ENCODE measurements around the gene ABI3BP. TPM values are rescaled to one million over a fixed set of nuclear protein-coding genes. Genes with fewer than 3 reads are reported as not detected.

ABI3BP gene
- total RNA-seq, 2 experiments from 2014 or later: not detected

DNA sequence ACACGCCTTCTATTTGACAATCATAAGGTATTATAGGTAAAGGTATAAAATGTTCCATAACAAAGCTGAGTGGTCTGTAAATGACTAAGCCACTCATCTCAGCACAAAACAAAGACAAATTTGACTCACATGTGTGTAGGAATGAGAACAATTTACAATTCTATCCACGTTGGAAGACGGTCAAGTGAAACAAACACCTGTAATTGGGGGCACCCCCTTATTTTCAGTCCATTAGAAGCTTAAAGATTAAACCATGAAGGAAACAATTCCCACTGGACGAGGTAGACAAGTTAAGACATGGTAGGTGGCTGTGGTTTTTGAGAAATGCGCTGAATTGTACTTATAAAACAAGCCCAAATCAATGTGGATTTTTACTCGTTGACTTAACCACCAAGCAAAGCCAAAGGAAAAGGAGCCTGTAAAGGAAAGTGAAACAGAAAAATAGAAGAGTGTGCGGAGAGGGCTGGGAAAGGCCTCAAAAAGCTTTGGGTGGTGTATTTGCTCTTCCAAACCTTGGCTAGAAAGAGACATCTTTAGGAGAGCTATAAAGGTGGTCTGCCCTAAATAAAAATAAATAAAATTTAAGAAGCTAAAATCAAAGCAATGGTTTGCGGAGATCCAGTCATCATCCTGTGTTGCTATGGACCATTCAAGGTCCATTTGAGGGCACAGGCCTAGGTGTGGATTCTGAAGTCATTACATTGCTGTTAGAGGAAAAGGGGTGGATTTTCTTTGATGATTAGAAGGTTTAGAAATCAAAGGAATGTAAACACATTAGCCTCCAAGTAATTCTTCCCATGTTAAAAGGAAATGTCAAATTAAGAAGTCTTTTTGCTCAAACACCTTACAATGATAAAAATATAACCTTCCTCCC lies 148.9 kb downstream of the ABI3BP start:
- no peak for DNase-seq

DNA sequence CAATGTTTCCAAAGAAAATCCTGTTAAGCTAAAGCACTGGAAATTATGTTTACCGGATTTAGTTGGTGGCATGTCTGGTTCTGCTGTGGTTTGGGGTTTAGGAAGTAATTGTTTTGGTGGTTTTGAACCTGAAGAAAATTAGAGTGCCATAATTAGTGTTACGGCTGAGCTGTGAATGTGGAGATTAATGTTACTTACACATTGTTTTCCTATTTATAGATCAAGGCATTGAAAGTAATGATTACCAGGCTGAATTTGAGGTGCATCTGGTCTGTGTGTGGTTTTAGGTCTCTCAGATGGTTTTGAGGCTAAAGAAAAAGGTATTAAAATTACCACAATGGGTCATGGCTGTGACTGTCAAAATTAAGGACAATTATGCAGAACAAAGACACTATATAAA lies 155.1 kb downstream of the ABI3BP start:
- TF ChIP-seq, protein P1, sequence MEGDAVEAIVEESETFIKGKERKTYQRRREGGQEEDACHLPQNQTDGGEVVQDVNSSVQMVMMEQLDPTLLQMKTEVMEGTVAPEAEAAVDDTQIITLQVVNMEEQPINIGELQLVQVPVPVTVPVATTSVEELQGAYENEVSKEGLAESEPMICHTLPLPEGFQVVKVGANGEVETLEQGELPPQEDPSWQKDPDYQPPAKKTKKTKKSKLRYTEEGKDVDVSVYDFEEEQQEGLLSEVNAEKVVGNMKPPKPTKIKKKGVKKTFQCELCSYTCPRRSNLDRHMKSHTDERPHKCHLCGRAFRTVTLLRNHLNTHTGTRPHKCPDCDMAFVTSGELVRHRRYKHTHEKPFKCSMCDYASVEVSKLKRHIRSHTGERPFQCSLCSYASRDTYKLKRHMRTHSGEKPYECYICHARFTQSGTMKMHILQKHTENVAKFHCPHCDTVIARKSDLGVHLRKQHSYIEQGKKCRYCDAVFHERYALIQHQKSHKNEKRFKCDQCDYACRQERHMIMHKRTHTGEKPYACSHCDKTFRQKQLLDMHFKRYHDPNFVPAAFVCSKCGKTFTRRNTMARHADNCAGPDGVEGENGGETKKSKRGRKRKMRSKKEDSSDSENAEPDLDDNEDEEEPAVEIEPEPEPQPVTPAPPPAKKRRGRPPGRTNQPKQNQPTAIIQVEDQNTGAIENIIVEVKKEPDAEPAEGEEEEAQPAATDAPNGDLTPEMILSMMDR (IDR thresholded peaks at IDR 0.05): no peak
- peaks cover 53% of the 10 kb centered on the region for H3K27me3 Mint-ChIP-seq
- POLR2A ChIA-PET: no interaction called here
- intact Hi-C loops (cut with DNase I, micrococcal nuclease): no loop called here
- H3K4me1 Mint-ChIP-seq (ENCODE audit: low read depth): no peaks in the 10 kb centered on the region
- no peaks in the 10 kb centered on the region for H3K9me3 Mint-ChIP-seq
- H3K27ac Mint-ChIP-seq: no peak overlapping the region
- Histone ChIP-seq H3K4me3 (ENCODE audit: low read length) (no peak overlapping the region), H3K36me3 (ENCODE audit: insufficient read depth, low read length) (no peaks in the 10 kb centered on the region), H3K27ac (ENCODE audit: low read depth in 1 of 2, low read length in 2 of 2) (no peak overlapping the region), H3K4me1 (ENCODE audit: insufficient read depth, low read length) (no peaks in the 10 kb centered on the region), H3K9me3 (ENCODE audit: control insufficient read depth in 1 of 2, insufficient read depth in 1 of 2, low read length in 2 of 2) (no peaks in the 10 kb centered on the region), H3K27me3 (ENCODE audit: control insufficient read depth in 1 of 2, insufficient read depth in 2 of 2, low read length in 2 of 2) (peaks cover 3 to 16% of the 10 kb centered on the region in 2 experiments)
- CTCF ChIA-PET: no interaction called here
- H3K36me3 Mint-ChIP-seq (ENCODE audit: low read depth): no peaks in the 10 kb centered on the region
- no peak overlapping the region for H3K4me3 Mint-ChIP-seq
- DNase-seq (no peak), ATAC-seq (ENCODE audit: poor library complexity) (no peak)

More for the DNA sequence above, 148.9 kb downstream of the ABI3BP start:
- Mint-ChIP-seq H3K4me1 (ENCODE audit: low read depth) (no peaks in the 10 kb centered on the region), H3K27me3 (peaks cover 22% of the 10 kb centered on the region), H3K36me3 (ENCODE audit: low read depth) (no peaks in the 10 kb centered on the region), H3K9me3 (no peaks in the 10 kb centered on the region), H3K27ac (no peak overlapping the region), H3K4me3 (no peak overlapping the region)
- Histone ChIP-seq H3K27me3 (ENCODE audit: control insufficient read depth in 1 of 2, insufficient read depth in 2 of 2, low read length in 2 of 2) (peaks cover 0 to 9% of the 10 kb centered on the region in 2 experiments), H3K4me3 (ENCODE audit: low read length) (no peak overlapping the region), H3K27ac (ENCODE audit: low read depth in 1 of 2, low read length in 2 of 2) (no peak overlapping the region), H3K4me1 (ENCODE audit: insufficient read depth, low read length) (no peaks in the 10 kb centered on the region), H3K9me3 (ENCODE audit: control insufficient read depth in 1 of 2, insufficient read depth in 1 of 2, low read length in 2 of 2) (no peaks in the 10 kb centered on the region), H3K36me3 (ENCODE audit: insufficient read depth, low read length) (no peaks in the 10 kb centered on the region)
- ATAC-seq (ENCODE audit: poor library complexity): no peak
- intact Hi-C loops (cut with DNase I, micrococcal nuclease): no loop called here
- ChIA-PET CTCF (interaction anchor here (1.1 kb wide), 1 partner anchor 7 kb away, joined by 3 read pairs; no protein-coding TSS in a partner anchor), POLR2A (no interaction called here)
- TF ChIP-seq, protein P1 (IDR thresholded peaks at IDR 0.05): no peak

DNA sequence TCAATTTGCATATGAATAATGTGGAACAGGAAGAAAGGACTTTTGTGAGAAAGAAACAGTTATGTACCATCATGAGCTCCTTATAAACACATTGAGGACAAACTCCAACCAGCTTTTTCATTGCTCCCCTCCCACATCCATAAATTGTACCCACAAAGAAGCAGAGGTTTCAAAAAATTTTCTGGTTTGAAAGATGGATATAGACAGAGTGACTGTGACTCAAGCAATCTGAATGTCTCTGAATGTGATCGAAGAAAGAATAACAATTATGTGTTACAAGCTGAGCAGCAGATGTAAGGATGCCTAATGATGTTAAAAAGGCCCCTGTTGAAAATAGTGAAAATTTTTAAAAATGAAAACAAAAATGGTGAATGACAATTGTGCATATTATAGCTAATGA lies 156.6 kb downstream of the ABI3BP start:
- Mint-ChIP-seq H3K27me3 (peaks cover 55% of the 10 kb centered on the region), H3K36me3 (ENCODE audit: low read depth) (no peaks in the 10 kb centered on the region), H3K4me3 (no peak overlapping the region), H3K4me1 (ENCODE audit: low read depth) (no peaks in the 10 kb centered on the region), H3K27ac (no peak overlapping the region), H3K9me3 (no peaks in the 10 kb centered on the region)
- no peak for ATAC-seq (ENCODE audit: poor library complexity)
- Histone ChIP-seq H3K27me3 (ENCODE audit: control insufficient read depth in 1 of 2, insufficient read depth in 2 of 2, low read length in 2 of 2) (peaks cover 3 to 16% of the 10 kb centered on the region in 2 experiments), H3K36me3 (ENCODE audit: insufficient read depth, low read length) (no peaks in the 10 kb centered on the region), H3K4me1 (ENCODE audit: insufficient read depth, low read length) (no peaks in the 10 kb centered on the region), H3K9me3 (ENCODE audit: control insufficient read depth in 1 of 2, insufficient read depth in 1 of 2, low read length in 2 of 2) (no peaks in the 10 kb centered on the region), H3K27ac (ENCODE audit: low read depth in 1 of 2, low read length in 2 of 2) (no peak overlapping the region), H3K4me3 (ENCODE audit: low read length) (no peak overlapping the region)
- DNase-seq: no peak
- ChIA-PET CTCF (interaction anchor here (0.7 kb wide), 1 partner anchor 8 kb away, joined by 3 read pairs; no protein-coding TSS in a partner anchor), POLR2A (interaction anchor here (0.6 kb wide), 1 partner anchor 24 kb away, joined by 3 read pairs; no protein-coding TSS in a partner anchor)
- TF ChIP-seq, protein P1 (IDR thresholded peaks at IDR 0.05): no peak
- intact Hi-C loops (cut with DNase I, micrococcal nuclease): no loop called here

Measured in CD4-positive, alpha-beta T cell (primary cell).